SK-N-SH (cell line): ENCODE data around the gene ACTR8. TPM values are rescaled to one million over a fixed set of nuclear protein-coding genes. Genes with fewer than 3 reads are reported as not detected.

Experiments
- CTCF ChIA-PET: fragments of 300-600, 350-600 bp; formaldehyde crosslinking; extraction: SDS; loops from one replicate; lab custom pipeline; 2021; lab: Yijun Ruan, JAX
- POLR2A ChIA-PET: fragments of 350-600 bp; sonication (Branson Sonifier 250); formaldehyde crosslinking; extraction: SDS; loops from one replicate; lab custom pipeline; 2020; ENCODE audit warnings: antibody characterized with exemption, inconsistent platforms; lab: Yijun Ruan, JAX
- DNase-seq: peaks from one replicate; pipeline ENCODE4 v3.0.0; 2012
- H2AFZ ChIP-seq: fragments of 200-600 bp; sonication (generic); 2 replicates; pipeline ENCODE4 v1.8.1; 2016; ENCODE audit warnings: antibody characterized with exemption, mild to moderate bottlenecking, low read depth
- H3F3A ChIP-seq: fragments of 200-600 bp; sonication (generic); replicated peaks from 2 replicates; pipeline ENCODE3; 2016; ENCODE audit warnings: antibody characterized with exemption, mild to moderate bottlenecking; ENCODE audit not compliant: insufficient read depth
- H3K27ac ChIP-seq, 2 experiments: fragments of 200-500 bp in 1 of 2; fragments of 200-600 bp in 1 of 2; sonication (Bioruptor generic) in 1 of 2; sonication (generic), shearing (Covaris generic) in 1 of 2; 2 replicates each; pipeline versions ENCODE4 v1.5.1 to v1.6.1; 2014 to 2016; ENCODE audit warnings: low read depth in 2 of 2, inconsistent platforms in 1 of 2, low read length in 1 of 2, mild to moderate bottlenecking in 1 of 2, mixed read lengths in 1 of 2
- H3K27me3 ChIP-seq: fragments of 200-600 bp; sonication (generic), shearing (Covaris generic); 2 replicates; pipeline ENCODE4 v1.6.1; 2016; ENCODE audit warnings: mixed run types; ENCODE audit not compliant: insufficient read depth
- H3K36me3 ChIP-seq, 2 experiments: fragments of 200-500 bp in 1 of 2; fragments of 200-600 bp in 1 of 2; sonication (Bioruptor generic) in 1 of 2; sonication (generic) in 1 of 2; replicated peaks in 1 of 2; 2 replicates each; pipeline versions ENCODE3 to v1.5.1; 2014 to 2016; ENCODE audit warnings: low read length in 1 of 2, mild to moderate bottlenecking in 1 of 2; ENCODE audit not compliant: insufficient read depth in 2 of 2, control insufficient read depth in 1 of 2
- H3K4me1 ChIP-seq, 2 experiments: fragments of 200-500 bp in 1 of 2; fragments of 200-600 bp in 1 of 2; sonication (Bioruptor generic) in 1 of 2; sonication (generic), shearing (Covaris generic) in 1 of 2; 2 replicates each; pipeline versions ENCODE4 v1.5.1 to v1.6.1; 2014 to 2016; ENCODE audit warnings: low read depth in 1 of 2, low read length in 1 of 2, mixed run types in 1 of 2; ENCODE audit not compliant: insufficient read depth in 2 of 2, control insufficient read depth in 1 of 2
- H3K4me2 ChIP-seq: fragments of 200-600 bp; sonication (generic), shearing (Covaris generic); 2 replicates; pipeline ENCODE4 v1.6.1; 2017; ENCODE audit warnings: mixed run types
- H3K4me3 ChIP-seq, 2 experiments: fragments of 200-500 bp in 1 of 2; fragments of 200-600 bp in 1 of 2; sonication (Bioruptor generic) in 1 of 2; sonication (generic), shearing (Covaris generic) in 1 of 2; 2 replicates each; pipeline versions ENCODE4 v1.5.1 to v1.8.1; 2014 to 2016; ENCODE audit warnings: low read depth in 2 of 2, inconsistent platforms in 1 of 2, low read length in 1 of 2, mild to moderate bottlenecking in 1 of 2, mixed read lengths in 1 of 2, moderate library complexity in 1 of 2
- H3K79me2 ChIP-seq: fragments of 200-600 bp; sonication (generic); 2 replicates; pipeline ENCODE4 v1.8.1; 2017; ENCODE audit warnings: mild to moderate bottlenecking; ENCODE audit not compliant: insufficient read depth
- H3K9ac ChIP-seq: fragments of 200-600 bp; sonication (generic); 2 replicates; pipeline ENCODE4 v1.6.1; 2017; ENCODE audit warnings: mixed run types
- H3K9me2 ChIP-seq: fragments of 200-600 bp; sonication (generic); 2 replicates; pipeline ENCODE4 v1.6.1; 2017; ENCODE audit warnings: mixed run types
- H3K9me3 ChIP-seq: fragments of 200-600 bp; sonication (generic); 2 replicates; pipeline ENCODE4 v1.6.1; 2017; ENCODE audit warnings: mixed run types, mild to moderate bottlenecking, moderate library complexity
- H4K20me1 ChIP-seq: fragments of 200-600 bp; sonication (generic); 2 replicates; pipeline ENCODE4 v1.6.1; 2017; ENCODE audit warnings: mild to moderate bottlenecking, mixed run types; ENCODE audit not compliant: insufficient read depth
- CHD2 ChIP-seq: fragments of 150-350 bp; IDR thresholded peaks from 2 replicates; pipeline ENCODE4 v1.6.1; 2018; ENCODE audit warnings: low read length; ENCODE audit not compliant: partially characterized antibody
- CTCF ChIP-seq: fragments of 200-600 bp; sonication (generic); IDR thresholded peaks from 2 replicates; pipeline ENCODE4 v1.6.1; 2017; ENCODE audit warnings: antibody characterized with exemption, mild to moderate bottlenecking, moderate library complexity
- ELF1 ChIP-seq: IDR thresholded peaks from 2 replicates; pipeline ENCODE4 v1.4.0; 2012
- EP300 ChIP-seq, 2 experiments: IDR thresholded peaks; 2 replicates each; pipeline versions ENCODE4 v1.4.0 to v1.6.1; 2012; ENCODE audit warnings: borderline replicate concordance in 1 of 2, low read depth in 1 of 2, low read length in 1 of 2
- FOXM1 ChIP-seq: IDR thresholded peaks from 2 replicates; pipeline ENCODE4 v1.4.0; 2012; ENCODE audit warnings: low read depth, mild to moderate bottlenecking
- GATA2 ChIP-seq: sonication (generic); formaldehyde crosslinking; IDR thresholded peaks from 2 replicates; pipeline ENCODE4 v1.5.0; 2020; ENCODE audit warnings: mild to moderate bottlenecking, missing genetic modification reagents
- IRF3 ChIP-seq: fragments of 150-350 bp; IDR thresholded peaks from 2 replicates; pipeline ENCODE4 v1.6.1; 2016; ENCODE audit warnings: mild to moderate bottlenecking, low read depth, low read length
- NFIC ChIP-seq: IDR thresholded peaks from 2 replicates; pipeline ENCODE4 v1.4.0; 2012; ENCODE audit warnings: borderline replicate concordance
- POLR2AphosphoS5 ChIP-seq: IDR thresholded peaks from 2 replicates; pipeline ENCODE4 v1.6.1; 2012; ENCODE audit warnings: low read depth, low read length
- RAD21 ChIP-seq: IDR thresholded peaks from 2 replicates; pipeline ENCODE4 v1.6.1; 2012; ENCODE audit warnings: mild to moderate bottlenecking, low read length
- RXRA ChIP-seq: IDR thresholded peaks from 2 replicates; pipeline ENCODE4 v1.4.0; 2012; ENCODE audit warnings: low read depth, mild to moderate bottlenecking, borderline replicate concordance
- SMC3 ChIP-seq: IDR thresholded peaks from 2 replicates; pipeline ENCODE4 v1.6.1; 2012; ENCODE audit warnings: low read depth, low read length, improper control_type of control experiment
- TAF1 ChIP-seq: IDR thresholded peaks from 2 replicates; pipeline ENCODE4 v1.6.1; 2012; ENCODE audit warnings: low read depth, mild to moderate bottlenecking, low read length, moderate library complexity, borderline replicate concordance
- TCF12 ChIP-seq: IDR thresholded peaks from 2 replicates; pipeline ENCODE4 v1.4.0; 2012
- YY1 ChIP-seq: IDR thresholded peaks from 2 replicates; pipeline ENCODE4 v1.4.0; 2012; ENCODE audit warnings: low read depth, mild to moderate bottlenecking
- WGBS: methylation state at CpG from one replicate; pipeline ENCODE4 v1.1.6; 2017; ENCODE audit warnings: low lambda C conversion rate; 5-methylcytosine and 5-hydroxymethylcytosine counted together
- polyA plus RNA-seq, 3 experiments: library from polyadenylated mRNA; depleted of rRNA; stranded (reverse); fragments of >200 nt; gene quantifications; 2 replicates each; pipeline ENCODE4 v1.2.3, GENCODE V29; 2012

The ACTR8 gene
- polyA plus RNA-seq, 1 of the 3 experiments (the other 2 are of a cell fraction) = 17.7 TPM

- H3K9me2 ChIP-seq = no peaks in the 10 kb centered on the region
- POLR2A ChIA-PET = no interaction called here
- H3K27me3 ChIP-seq = no peaks in the 10 kb centered on the region
- no peaks in the 10 kb centered on the region for H3K9me3 ChIP-seq
- H2AFZ ChIP-seq = no peak overlapping the region
- H3K4me3 ChIP-seq = no peak overlapping the region
- DNase-seq = no peak
- H3K9ac ChIP-seq = no peak overlapping the region
- no peaks in the 10 kb centered on the region for H3K79me2 ChIP-seq
- no peak overlapping the region for H3K27ac ChIP-seq
- TF ChIP-seq POLR2AphosphoS5 = no peak
- no peak for TF ChIP-seq RAD21
- TF ChIP-seq IRF3 = no peak
- no peak for TF ChIP-seq YY1
- no peak for TF ChIP-seq GATA2 (CRISPR knock-in tag)
- no peak for TF ChIP-seq EP300 (IDR thresholded peaks at IDR 0.05; ENCODE audit: borderline replicate concordance in 1 of 2, low read depth in 1 of 2, low read length in 1 of 2)
- TF ChIP-seq, all 33 proteins: peak for 0
- Histone ChIP-seq H3K4me2 (no peak overlapping the region), H3K4me1 (peaks cover 0 to 7% of the 10 kb centered on the region in 2 experiments; a peak in 1 of 4 replicates), H3F3A (no peaks in the 10 kb centered on the region), H4K20me1 (no peaks in the 10 kb centered on the region), H3K36me3 (no peaks in the 10 kb centered on the region)
- CTCF ChIA-PET = no interaction called here
- WGBS = 46% methylated on average over 2 of the region's 6 CpGs
These were observed 51.0 kb downstream of the ACTR8 start for GRCh38 chr3:53830944-53831343.

GRCh38 chr3:53829605-53830004, 52.3 kb downstream of the ACTR8 start:
- CTCF ChIA-PET = no interaction called here

More at GRCh38 chr3:53829605-53830004, 52.3 kb downstream of the ACTR8 start:
- DNase-seq = no peak
- Histone ChIP-seq H3K4me1 (peaks cover 0 to 4% of the 10 kb centered on the region in 2 experiments; a peak in 1 of 4 replicates), H3K27ac (no peak overlapping the region), H3K36me3 (no peaks in the 10 kb centered on the region), H3K79me2 (no peaks in the 10 kb centered on the region), H3K9me3 (no peaks in the 10 kb centered on the region), H3K4me2 (no peak overlapping the region), H3K27me3 (no peaks in the 10 kb centered on the region), H2AFZ (no peak overlapping the region), H4K20me1 (no peaks in the 10 kb centered on the region), H3K4me3 (no peak overlapping the region), H3K9ac (no peak overlapping the region), H3F3A (no peaks in the 10 kb centered on the region), H3K9me2 (no peaks in the 10 kb centered on the region)
- POLR2A ChIA-PET = no interaction called here
- 61% methylated on average over 2 of the region's 2 CpGs for WGBS
- TF ChIP-seq POLR2AphosphoS5 = no peak
- no peak for TF ChIP-seq CTCF
- TF ChIP-seq GATA2 (CRISPR knock-in tag) = no peak
- no peak for TF ChIP-seq ELF1
- no peak for TF ChIP-seq IRF3
- no peak for TF ChIP-seq RXRA
- no peak for TF ChIP-seq FOXM1
- no peak for TF ChIP-seq SMC3
- TF ChIP-seq CHD2 = no peak
- no peak for TF ChIP-seq TAF1
- no peak for TF ChIP-seq NFIC
- TF ChIP-seq TCF12 = no peak
